HG03432 (cell line): ENCODE results near the gene PEG3.

Source experiments
- ATAC-seq: cut with Tn5 transposase; IDR thresholded peaks from one replicate; pipeline ENCODE4 v1.9.1; 2021; ENCODE audit warnings: mild to moderate bottlenecking, moderate library complexity; ENCODE audit not compliant: unreplicated experiment

The PEG3 gene

DNA sequence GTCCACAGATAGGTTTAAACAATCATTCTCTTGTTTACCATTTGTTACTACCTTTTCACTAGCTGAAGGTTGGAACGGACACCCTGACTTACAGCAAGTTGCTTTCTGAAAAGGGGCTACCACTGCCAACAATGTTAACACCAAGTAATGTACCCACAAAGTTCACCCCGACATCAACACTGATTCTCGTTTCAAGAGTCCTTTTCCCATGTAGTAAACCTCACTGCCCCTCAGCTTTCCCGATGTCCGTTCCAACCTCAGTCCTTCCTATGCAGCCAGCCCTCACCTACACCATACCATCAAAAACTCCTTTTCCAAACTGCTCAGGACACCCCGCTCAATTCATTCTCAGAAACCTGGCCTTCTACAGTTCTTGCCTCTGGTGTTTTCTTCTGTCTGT is 29.0 kb downstream of the PEG3 start:
- ATAC-seq, result no peak

DNA sequence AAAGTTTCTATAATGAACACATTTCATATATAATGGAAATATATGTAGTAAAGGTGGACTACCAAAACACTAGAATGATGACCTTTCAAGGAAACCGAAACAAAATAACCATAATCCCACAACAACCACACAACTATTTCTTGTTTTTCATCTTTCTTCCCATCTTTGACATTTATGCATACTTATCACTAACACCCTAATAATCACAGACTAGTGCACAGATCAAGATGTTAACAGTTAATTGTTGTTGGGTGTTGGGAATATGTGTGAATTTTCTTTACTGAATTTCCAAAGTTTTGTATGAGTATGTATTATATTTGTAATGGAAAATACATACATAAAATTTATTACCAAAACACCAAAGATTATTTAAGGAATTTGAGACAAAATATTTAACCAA is 30.3 kb downstream of the PEG3 start:
- ATAC-seq, result no peak

GRCh38 chr19:56808717-56809392 is 31.7 kb downstream of the PEG3 start:
- ATAC-seq, result no peak

DNA sequence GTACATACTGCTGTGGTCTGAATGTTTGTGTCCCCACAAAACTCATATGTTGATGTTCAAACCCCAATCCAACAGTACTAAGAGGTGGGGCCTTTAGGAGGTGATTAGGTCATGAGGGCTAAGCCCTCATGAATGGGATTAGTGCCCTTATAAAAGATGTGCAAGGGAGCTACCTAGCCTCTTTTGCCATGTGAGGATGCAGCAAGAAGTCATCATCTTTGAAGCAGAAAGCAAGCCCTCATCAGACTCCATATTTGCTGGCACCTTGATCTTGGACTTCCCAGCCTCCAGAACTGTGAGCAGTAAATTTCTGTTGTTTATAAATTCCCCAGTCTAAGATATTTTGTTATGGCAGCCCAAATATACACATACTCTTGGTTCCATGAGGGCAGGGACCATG is 33.9 kb downstream of the PEG3 start:
- no peak for ATAC-seq
